Measurements from ENCODE around the gene NRXN3.

NRXN3 gene

DNA sequence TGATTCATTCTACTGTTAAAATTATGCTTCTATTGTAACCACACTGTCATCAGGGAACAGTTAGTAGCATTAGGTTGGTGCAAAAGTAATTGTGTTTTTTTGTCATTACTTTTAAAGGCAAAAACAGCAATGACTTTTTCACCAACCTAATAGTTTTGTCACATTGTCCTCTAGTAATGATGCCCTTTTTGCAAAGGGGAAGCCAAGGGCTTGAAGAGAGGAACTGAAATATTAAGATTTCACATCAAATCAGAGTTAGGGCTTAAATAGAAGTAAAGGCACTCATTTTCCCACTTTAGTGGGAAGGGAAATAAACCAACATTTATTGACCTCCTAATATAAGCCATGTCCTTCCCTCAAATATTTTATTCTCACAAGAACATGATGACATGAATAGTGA is 273.7 kb downstream of the NRXN3 start:
- Histone ChIP-seq H3K9me2 (ENCODE audit: low read depth, low read length) (no peaks in the 10 kb centered on the region), H3F3A (ENCODE audit: insufficient read depth, low read length) (no peaks in the 10 kb centered on the region), H2AFZ (ENCODE audit: low read length) (no peak overlapping the region), H3K9me3 (ENCODE audit: low read length) (no peaks in the 10 kb centered on the region), H3K27me3 (ENCODE audit: insufficient read depth, low read length) (no peaks in the 10 kb centered on the region), H3K9ac (ENCODE audit: low read length) (no peak overlapping the region), H3K4me3 (ENCODE audit: low read depth, low read length, poor library complexity, severe bottlenecking) (no peak overlapping the region), H3K4me1 (ENCODE audit: insufficient read depth, low read length, severe bottlenecking) (no peaks in the 10 kb centered on the region), H3K36me3 (ENCODE audit: insufficient read depth, low read length) (no peaks in the 10 kb centered on the region), H3K79me2 (ENCODE audit: insufficient read depth, low read length) (no peaks in the 10 kb centered on the region), H3K27ac (ENCODE audit: low read depth, low read length, poor library complexity, severe bottlenecking) (no peak overlapping the region), H4K20me1 (ENCODE audit: insufficient read depth, low read length) (no peaks in the 10 kb centered on the region), H3K4me2 (ENCODE audit: low read length) (no peak overlapping the region)
- TF ChIP-seq, protein P1, sequence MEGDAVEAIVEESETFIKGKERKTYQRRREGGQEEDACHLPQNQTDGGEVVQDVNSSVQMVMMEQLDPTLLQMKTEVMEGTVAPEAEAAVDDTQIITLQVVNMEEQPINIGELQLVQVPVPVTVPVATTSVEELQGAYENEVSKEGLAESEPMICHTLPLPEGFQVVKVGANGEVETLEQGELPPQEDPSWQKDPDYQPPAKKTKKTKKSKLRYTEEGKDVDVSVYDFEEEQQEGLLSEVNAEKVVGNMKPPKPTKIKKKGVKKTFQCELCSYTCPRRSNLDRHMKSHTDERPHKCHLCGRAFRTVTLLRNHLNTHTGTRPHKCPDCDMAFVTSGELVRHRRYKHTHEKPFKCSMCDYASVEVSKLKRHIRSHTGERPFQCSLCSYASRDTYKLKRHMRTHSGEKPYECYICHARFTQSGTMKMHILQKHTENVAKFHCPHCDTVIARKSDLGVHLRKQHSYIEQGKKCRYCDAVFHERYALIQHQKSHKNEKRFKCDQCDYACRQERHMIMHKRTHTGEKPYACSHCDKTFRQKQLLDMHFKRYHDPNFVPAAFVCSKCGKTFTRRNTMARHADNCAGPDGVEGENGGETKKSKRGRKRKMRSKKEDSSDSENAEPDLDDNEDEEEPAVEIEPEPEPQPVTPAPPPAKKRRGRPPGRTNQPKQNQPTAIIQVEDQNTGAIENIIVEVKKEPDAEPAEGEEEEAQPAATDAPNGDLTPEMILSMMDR (IDR thresholded peaks at IDR 0.05; ENCODE audit: low read length): no peak
- no peak for TF ChIP-seq EZH2 (IDR thresholded peaks at IDR 0.05; ENCODE audit: borderline replicate concordance, low read length)

DNA sequence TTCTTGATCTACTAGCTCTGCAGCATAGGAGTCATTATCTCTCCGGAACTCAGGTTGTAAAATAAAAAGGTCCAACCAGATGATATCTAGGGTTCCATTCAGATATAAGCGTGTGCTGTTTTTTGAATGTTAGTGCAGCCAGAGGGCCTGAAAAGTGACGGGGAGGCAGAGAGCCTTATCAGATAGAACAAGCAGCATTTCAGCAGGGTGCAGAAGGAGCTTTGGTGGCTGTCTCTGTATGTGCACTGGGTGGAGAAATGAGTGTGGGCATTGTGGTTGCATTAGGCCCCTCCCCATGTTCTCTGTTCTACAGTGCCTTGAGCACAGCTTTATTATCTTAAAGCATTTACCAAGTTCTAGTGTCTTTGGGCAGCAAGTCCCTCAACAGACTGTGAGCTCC is 275.1 kb downstream of the NRXN3 start:
- Histone ChIP-seq H3K79me2 (ENCODE audit: insufficient read depth, low read length) (no peaks in the 10 kb centered on the region), H2AFZ (ENCODE audit: low read length) (no peak overlapping the region), H3K4me2 (ENCODE audit: low read length) (no peak overlapping the region), H3K27me3 (ENCODE audit: insufficient read depth, low read length) (no peaks in the 10 kb centered on the region), H3F3A (ENCODE audit: insufficient read depth, low read length) (no peaks in the 10 kb centered on the region), H3K27ac (ENCODE audit: low read depth, low read length, poor library complexity, severe bottlenecking) (no peak overlapping the region), H3K9me2 (ENCODE audit: low read depth, low read length) (no peaks in the 10 kb centered on the region), H3K9ac (ENCODE audit: low read length) (no peak overlapping the region), H3K9me3 (ENCODE audit: low read length) (no peaks in the 10 kb centered on the region), H3K36me3 (ENCODE audit: insufficient read depth, low read length) (no peaks in the 10 kb centered on the region), H3K4me1 (ENCODE audit: insufficient read depth, low read length, severe bottlenecking) (no peaks in the 10 kb centered on the region), H3K4me3 (ENCODE audit: low read depth, low read length, poor library complexity, severe bottlenecking) (no peak overlapping the region), H4K20me1 (ENCODE audit: insufficient read depth, low read length) (no peaks in the 10 kb centered on the region)
- no peak for TF ChIP-seq EZH2 (IDR thresholded peaks at IDR 0.05; ENCODE audit: borderline replicate concordance, low read length)
- TF ChIP-seq, protein P1 (IDR thresholded peaks at IDR 0.05; ENCODE audit: low read length): no peak

DNA sequence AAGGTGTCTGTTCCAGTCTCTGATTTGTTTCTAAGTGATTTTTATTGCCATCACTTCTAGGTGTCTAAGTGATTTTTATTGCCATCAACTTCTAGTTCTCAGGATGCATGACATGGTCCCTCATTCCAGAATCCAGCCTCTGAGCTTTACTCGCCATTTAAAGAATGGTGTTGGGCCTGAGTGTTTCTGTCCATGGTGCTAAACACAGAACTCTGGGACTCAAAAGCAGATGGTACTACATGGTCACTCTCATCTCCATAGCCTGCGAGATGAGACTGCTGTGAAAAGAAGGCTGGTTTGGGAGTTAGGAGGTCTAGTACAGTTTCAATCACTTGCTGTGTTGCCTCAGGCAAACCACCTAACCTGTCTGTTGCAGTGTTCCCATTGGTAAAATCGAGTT is 276.6 kb downstream of the NRXN3 start:
- no peak overlapping the region for H3K9ac ChIP-seq (ENCODE audit: low read length)
- no peaks in the 10 kb centered on the region for H3F3A ChIP-seq (ENCODE audit: insufficient read depth, low read length)
- no peak overlapping the region for H3K27ac ChIP-seq (ENCODE audit: low read depth, low read length, poor library complexity, severe bottlenecking)
- H3K36me3 ChIP-seq (ENCODE audit: insufficient read depth, low read length): no peaks in the 10 kb centered on the region
- no peaks in the 10 kb centered on the region for H3K9me2 ChIP-seq (ENCODE audit: low read depth, low read length)
- H3K4me2 ChIP-seq (ENCODE audit: low read length): no peak overlapping the region
- H3K27me3 ChIP-seq (ENCODE audit: insufficient read depth, low read length): no peaks in the 10 kb centered on the region
- H3K9me3 ChIP-seq (ENCODE audit: low read length): no peaks in the 10 kb centered on the region
- no peaks in the 10 kb centered on the region for H4K20me1 ChIP-seq (ENCODE audit: insufficient read depth, low read length)
- no peak overlapping the region for H2AFZ ChIP-seq (ENCODE audit: low read length)
- H3K4me1 ChIP-seq (ENCODE audit: insufficient read depth, low read length, severe bottlenecking): no peaks in the 10 kb centered on the region
- TF ChIP-seq, protein P1 (IDR thresholded peaks at IDR 0.05; ENCODE audit: low read length): no peak
- TF ChIP-seq EZH2 (IDR thresholded peaks at IDR 0.05; ENCODE audit: borderline replicate concordance, low read length): no peak
- H3K79me2 ChIP-seq (ENCODE audit: insufficient read depth, low read length): no peaks in the 10 kb centered on the region
- H3K4me3 ChIP-seq (ENCODE audit: low read depth, low read length, poor library complexity, severe bottlenecking): no peak overlapping the region

Measured in OCI-LY1 (cell line).